ENCODE measurements around the gene NCKAP5.

Gene NCKAP5

DNA sequence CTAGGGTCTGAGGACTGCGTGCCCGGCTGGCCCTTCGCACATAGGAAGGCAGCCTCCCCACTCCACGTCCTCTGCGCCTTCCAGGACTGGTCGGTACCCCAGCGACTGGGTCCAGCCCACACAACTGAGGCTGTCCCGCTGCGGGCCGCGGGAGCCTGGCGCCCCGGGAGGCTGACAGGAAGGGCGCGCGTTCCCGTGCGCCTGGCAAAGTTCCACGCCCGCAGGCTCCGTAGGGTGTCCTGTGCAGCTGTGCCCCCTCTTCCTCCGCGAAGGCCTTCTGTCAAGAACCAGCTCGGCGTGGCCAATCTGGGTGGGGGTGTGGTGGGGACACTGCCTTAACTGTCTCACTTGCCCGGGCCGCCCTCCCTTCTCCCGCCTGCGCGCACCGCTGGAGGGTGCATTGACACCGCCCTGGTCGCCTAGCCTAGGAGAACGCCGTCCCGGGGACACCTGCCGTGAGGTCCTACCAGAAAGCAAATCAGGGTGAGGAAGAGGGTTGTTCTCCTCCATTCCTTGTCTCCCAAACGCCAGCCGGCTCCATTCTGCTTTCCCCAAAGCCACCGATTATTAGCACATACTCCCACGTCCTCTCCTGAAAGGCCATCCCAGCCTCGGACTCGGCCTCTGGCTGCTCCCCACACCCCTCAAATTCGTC, 897.6 kb downstream of the NCKAP5 start:
- DNase-seq = no peak

DNA sequence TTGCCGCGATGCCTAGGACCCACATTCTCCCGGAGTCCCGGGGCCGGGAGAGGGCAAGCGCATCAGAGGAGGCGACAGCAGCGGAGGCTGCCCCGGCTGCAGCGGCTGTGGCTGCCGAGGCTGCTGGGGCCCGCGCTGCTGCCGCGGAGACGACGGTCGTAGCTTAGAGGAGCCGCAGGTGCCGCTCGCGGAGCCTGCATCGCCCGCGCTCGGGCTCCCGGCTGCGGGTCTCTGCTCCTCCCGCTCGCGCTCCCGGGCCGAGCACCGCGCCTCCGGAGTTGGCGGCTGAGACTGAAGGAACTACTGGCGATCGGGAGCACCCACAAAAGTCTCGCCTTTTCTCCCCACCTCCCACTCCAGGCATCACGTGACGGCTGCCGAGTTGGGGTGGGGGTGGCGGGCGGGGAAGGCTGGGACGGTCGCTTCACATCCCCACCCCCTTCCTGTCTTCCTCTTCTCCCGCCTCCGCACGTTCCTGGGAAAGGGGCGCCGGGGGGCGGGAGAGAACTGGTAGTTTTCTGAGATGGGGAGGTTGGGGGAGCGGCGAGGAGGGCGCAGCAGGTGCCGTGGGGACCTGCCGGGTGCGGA, 898.3 kb downstream of the NCKAP5 start, which contains the start of gene LYPD1:
TSS of gene LYPD1 (minus strand) at position 298 of the 588 bp plus-strand sequence. CDS start at position 25, 273 bp downstream.
- DNase-seq = no peak

DNA sequence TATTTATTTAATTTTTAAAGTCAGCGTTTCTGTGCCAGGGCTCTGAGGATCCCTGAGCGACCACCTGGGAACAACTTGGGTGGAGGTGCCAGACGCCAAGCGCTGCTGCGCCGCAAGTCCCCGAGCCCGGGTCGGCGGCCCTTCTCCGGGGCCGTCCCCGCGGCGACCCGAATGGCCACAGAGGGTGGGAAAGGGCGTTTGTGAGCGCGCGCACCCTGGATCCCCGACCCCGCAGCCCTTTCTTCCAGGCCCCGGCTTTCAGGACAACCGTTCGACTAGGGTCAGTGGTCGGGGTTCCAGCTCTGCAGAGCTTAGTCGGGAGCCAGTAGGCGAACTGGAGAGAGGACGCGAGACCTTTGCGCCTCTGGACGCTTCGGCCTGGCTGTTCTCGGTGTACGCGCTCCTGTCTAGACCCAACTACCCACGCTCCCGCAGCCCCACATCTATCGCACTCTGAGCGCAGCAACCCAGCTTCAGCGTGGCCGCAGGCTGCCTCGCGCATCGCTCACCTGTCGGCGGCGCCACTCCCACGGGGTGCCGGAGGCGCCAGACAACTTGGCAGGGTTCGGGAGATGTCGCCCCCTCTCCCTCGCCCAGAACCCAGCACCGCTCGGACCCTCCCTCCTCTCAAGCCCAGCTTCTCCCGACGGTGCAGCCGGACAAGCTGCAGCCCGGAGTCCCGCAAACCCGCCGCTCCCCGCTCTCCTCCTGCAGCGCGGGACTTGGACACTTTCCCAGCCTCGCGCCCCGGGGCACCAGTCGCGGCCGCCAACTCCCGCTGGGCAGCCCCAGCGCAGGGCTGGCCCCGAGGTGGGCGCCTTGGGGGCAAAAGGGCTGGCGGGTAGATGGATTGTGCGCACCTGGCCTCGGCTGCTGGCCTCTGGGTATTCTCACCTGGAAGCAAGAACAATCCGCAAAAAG, 899.0 kb downstream of the NCKAP5 start:
- no peak for DNase-seq

DNA sequence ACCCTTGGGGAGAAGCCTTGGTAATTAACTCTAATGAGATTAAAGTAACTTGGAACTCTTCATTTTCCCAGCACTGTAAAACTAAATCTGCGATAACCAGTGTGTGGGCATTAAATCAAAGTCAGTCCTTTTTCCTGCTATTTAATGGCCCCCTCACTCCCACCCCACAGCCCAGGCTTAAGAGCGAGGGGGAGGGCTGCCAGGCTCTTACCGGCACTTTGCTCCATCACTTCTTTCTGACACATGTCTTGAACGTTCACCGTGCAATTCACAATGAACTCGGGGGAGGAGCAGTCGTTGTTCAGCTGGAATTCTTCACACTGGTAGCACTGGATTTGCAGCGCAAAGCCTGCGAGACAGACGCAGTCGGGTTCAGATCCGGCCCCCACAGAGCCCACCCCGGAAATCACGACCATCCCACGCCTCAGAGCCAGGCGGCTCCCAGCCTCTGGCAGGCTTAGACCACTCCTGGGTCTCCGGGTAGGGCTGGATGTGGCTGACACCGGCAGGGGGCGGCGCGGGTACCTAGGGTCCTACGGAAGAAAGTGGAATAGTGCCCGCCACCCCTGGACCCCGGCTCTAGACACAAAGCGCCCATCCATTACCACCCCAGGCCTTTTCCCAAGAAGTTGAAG, 900.0 kb downstream of the NCKAP5 start:
- DNase-seq = no peak

DNA sequence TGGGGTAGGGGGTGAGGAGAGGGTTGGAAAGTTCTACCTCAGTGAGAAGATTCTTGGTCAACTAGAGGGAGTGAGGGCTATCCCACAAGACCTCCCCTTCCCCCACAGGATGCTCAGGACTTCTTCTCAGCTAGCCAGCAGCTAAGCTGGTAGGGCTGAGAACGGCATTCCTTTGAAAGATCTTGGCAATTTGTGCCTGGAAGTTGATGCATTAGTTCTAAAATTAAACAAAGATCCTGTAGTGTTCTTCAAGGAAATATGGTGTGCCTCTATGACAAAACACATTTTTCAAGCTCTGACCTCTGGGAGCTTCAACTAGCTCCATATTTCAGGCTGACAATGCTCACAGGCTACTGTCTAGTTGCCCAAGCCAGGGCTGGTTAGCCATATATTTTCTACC, 900.6 kb downstream of the NCKAP5 start:
- no peak for DNase-seq

DNA sequence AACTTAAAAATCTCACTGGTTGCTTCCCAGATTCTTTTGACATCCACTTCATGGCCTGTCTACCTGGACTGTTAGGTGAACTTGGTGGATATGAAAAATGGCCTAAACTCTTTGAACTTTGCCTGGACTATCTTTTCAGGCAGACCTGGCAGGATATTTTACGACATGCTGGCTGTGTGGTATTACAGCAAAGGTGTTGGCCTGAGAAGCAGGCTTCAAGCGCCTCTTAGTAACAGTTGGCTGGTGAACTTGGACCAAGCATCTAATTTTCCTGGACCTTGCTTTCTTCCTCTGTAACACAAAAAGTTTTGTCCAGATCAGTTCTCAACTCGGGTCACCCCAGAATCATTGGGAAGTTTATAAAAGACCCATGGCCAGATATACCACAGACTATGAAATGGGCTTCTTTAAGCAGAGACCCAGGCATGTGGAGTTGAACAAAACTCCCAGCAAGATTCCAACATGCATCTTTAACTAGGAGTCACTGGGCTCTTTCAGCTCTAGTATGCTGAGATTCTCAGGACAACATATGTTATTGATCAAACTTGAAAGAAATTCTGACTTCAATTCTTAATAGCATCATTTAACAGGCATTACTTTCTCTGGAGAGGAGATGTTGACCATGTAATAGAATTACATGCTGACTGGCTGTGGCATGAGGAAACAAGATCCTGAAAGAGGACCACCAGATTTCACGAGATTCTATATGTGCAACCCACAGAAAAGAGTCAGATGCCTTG, 902.7 kb downstream of the NCKAP5 start:
- no peak for DNase-seq

DNA sequence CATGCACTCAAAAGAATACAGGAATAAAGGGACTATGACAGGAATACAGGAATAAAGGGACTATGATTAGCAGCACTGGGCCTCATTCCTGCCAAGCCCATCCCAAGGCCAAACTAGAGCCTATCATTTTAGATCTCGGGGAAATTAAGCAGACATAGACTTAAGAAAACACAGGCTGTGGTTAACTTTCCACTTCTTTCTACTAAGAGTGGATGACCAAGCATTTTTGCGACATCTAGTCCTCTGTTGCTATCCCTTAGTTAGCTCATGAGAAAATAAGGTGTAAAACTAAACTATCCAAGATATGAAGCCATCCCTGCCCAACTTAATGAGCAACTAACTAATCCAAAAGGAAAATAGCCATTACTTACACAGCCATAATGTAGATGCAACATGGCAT, 904.2 kb downstream of the NCKAP5 start:
- no peak for DNase-seq

DNA sequence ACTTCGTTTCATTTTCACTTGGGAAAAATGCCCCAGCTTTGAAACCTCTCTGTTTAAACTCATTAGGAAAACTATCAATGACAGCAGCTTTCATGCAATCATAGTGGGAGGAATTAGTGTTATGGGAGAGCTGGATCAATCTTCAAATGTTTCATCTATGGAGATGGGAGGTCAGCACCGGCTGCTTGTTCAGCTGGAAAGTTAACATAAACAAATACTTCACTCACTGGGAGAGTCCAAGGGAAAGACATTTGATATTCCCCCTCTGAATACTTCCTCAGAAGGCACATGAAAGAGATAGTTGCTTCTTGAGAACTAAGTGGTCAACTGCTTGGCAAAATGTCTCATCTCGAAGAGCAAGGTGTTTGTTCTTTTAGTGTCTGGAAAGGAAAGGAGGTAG, 905.5 kb downstream of the NCKAP5 start:
- no peak for DNase-seq

DNA sequence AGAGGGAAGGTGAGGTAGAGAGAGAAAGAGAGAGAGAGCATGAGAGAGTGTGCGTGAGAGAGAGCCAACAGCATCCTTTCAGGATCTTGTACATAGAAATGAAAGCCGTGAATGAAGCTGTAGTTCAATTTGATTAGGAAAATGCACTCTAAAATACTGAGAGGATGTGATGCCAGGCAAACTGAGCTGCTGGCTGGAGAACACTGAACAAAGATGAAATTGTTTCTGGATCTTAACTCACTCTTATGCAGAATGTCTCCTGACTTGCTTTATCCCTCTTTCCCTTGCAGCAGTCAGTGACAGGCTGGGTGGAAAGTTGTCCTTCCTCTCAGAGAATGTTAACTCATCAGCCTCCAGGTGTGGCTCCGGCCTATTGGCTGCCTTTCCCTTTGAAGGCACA, 908.9 kb downstream of the NCKAP5 start:
- DNase-seq = no peak

DNA sequence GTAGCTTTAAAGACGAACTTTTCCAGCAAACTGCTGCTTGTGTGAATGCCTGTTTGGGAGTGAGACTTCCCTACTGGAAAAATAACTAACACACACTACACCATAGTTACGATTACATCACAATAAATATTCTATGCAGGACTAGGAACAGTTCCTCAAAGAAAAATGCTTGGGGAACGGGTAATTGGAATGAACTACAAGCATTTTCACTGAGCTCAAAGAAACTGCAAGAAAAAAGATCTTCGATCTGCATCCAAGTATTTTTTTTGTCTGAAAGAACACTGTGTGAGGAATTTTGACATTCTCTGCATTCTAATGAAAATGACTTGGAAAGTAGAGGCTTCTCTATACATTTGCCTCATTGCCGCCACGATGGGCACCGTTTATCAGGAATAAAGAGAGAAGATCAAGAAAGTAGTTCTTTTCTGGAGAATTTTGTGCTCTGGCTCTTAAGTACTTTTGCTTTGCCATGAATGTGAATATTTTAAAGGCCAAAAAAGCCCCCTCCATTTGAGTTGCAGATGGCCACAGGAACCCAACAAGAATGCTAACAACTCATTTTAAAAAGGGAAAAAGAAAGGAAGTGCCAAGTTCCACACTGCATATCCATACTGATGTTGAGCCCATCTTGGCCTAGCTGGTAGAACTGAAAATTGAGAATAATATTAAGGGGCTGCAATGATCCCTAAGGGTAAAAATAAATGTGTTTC, 911.8 kb downstream of the NCKAP5 start:
- no peak for DNase-seq

DNA sequence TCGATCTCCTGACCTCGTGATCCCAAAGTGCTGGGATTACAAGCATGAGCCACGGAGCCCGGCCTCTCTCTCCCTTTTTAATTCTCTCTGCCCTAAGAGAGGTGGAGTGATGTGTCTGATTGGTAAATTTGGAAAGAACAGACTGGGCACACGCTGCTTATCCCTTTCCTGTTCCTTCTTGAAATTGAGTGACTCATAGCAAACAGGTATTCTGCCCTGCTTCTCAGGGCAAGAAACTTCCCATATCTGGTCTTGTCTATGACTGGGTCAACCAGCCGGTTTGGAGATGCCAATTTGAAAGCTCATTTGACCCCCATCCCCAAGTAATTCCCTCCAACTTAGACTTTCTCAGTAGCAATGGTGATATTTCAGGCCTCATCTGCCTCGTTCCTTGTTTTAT, 913.3 kb downstream of the NCKAP5 start:
- DNase-seq = no peak

DNA sequence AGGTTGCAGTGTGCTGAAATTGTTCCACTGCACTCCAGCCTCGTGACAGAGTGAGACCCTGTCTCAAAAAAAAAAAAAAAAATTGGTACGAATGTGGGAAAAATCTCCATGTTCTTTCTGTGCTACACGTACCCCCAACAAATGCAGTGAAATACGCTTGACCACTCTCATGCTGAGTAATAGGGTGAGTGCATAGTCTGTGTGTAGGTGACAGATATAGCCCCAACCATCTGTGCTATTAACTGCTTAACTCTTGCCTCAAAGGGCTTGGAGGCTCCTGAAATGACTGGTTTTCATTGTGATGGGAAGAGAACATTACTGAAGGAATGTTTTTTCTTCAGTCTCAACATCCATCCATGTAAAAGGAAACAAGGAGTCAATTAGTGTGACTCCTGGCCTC, 913.9 kb downstream of the NCKAP5 start:
- no peak for DNase-seq

DNA sequence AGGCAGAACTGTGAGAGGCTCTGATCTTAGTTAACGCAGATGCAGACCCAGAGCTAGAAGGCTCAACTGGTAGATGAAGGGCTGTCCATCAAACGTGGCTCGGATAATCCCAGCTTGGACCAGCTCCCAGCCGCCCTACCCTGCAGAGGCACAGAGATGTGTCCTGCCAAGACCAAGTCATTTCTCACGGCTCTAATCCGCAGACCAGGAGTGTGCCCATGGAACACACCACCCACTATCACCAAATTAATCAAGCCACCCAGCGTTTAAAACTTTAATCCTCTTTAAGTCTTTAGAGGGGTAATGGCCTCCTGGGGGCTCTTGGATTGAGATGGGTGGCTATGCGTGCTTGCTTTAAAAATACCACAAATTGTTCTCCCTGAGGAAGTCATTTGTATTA, 915.8 kb downstream of the NCKAP5 start:
- no peak for DNase-seq

DNA sequence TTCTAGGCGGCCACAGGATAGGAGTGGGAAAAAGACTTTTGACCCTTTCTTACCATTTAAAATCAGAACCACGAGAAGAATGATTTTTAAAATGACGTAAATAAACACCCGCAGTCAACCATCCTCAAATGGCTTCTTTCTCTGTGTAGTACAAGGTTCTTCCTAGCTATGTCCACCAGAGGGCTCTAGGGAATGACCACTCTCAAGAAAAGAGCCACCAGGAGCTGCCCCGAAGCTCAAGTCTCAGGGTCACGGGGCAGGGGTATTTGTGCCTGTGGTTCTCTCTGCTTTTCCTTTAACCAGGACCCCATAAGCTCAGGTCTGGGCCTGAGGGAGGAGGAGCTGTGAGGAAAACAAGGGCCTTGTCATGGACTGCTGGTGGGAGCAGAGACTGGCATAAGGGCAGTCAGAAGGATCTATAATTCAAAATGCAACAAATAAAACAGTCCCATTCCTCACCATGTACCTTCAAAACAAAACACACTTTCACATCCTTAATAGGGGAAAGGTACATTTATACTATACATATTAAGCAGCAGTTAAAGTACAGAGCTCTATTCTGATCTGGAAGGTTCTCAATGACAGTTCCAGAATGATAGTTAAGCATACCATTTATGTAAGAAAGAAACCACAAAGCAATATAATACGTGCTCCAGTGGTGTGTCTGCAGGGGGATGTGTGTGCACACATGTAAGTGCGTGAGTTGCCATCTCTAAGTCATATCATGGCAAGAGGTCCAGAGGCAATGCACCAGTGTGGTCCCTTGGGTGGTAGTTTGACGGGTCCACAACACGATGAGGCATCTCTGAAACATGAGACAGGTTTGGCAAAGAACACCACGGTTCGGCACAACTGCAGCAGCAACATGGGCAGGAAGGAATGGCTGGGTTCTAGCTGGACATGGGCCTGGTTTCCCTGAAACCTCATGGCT, 916.9 kb downstream of the NCKAP5 start:
- DNase-seq = no peak

DNA sequence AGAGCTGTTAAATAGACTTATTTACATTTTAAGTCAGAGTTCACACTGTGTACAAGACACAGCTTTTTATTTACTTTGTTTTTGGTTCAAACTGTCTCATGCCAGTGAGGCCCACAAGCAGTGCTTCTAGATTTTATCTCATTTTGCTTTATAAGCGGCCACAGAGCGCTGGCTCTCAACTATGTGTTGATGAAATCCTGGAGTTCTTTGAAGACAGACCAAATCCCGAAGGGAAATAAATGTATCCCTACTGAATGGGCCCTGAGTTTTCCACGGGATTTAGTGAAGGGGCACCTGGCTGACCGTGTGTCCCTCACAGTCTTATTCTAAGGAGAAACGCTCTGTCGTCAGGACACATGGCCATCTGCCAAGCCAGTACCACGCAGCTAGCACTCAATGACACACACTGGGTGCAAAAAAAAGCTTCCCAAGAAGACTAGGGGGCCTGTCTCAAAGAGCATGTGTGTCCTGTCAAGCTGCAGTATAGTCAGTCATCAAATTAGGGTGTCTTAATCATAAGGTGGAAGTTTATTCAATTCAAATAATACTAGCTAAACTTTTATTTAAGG, 921.6 kb downstream of the NCKAP5 start:
- no peak for DNase-seq

DNA sequence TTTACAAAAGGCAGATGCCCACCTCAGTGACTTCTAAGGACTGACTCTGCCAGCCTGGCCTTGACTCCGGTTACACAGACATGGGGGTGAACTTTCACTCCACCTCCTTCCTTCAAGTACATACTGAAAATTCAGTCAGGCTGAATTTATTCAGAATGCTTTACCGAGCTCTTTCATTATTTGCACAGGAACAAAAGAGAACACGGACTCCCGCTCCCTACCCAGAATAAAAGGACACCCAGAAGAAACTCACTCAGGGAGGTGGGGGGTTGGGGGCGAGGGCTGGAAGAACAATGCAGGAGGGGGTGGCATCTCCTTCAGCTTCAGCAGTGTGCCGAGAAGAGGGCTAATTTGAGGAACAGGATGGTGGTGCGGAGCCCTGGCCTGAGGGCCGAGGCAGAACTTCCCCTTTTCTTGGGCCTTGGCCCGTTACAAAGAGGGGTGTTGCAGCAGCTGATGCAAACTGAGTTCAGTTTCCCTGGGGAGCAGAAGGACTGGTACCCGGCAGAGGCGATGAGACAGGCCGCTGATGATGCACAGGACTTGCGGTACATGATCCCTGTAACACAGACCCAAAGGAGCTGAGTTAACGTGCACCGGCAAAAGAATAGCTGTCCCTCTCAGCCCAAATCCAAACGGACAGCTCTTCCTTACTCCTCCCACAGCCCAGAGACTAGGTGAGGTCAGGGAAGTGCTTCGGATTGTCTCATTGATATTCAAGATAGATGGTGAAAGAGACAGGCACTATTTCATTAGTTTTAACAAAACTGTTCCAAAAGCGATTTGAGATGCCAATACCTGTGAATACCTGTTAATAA, 922.3 kb downstream of the NCKAP5 start:
- peak; percentile 19 for DNase-seq

DNA sequence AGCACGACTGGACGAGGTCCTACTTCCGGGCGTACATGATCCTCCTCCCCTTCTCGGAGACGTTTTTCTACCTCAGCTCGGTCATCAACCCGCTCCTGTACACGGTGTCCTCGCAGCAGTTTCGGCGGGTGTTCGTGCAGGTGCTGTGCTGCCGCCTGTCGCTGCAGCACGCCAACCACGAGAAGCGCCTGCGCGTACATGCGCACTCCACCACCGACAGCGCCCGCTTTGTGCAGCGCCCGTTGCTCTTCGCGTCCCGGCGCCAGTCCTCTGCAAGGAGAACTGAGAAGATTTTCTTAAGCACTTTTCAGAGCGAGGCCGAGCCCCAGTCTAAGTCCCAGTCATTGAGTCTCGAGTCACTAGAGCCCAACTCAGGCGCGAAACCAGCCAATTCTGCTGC, 923.1 kb downstream of the NCKAP5 start:
- DNase-seq = no peak

DNA sequence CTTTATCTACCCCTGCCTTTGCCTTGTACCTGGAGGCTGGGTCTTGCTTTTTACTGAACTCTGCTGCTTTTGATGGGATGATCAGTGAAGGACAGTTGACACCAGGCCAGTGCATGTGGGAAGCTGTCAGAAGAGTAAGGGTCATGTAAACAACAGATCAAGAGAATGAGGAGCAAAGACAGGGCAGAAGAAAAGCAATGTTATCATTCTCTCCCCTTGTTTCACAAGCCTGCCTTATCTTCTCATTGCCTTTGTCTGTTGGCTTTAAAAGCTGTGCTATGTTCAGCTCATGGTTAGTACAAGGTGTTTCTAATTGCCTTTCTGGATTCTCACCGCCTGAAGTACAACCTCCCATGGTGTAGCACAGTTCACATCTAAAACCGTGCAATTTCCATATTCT, 925.8 kb downstream of the NCKAP5 start:
- no peak for DNase-seq

DNA sequence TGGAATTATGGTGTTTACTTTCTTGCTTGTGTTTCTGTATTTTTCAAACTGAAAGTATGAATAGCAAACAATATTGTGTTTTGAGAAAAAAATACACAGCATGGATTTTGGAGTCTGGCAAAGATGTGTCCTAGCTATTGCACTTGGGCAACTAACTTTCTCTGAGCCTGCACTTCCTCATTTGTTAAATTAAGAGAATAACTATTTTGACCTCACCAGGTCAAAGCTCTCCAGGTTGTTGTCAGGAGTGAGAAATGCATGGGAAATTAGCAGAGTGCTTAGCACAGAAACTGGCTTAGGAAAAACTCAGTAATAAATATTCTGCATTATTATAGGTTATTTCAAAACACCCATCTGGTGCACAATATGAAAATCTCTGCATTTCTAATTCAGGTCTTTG, 926.4 kb downstream of the NCKAP5 start:
- no peak for DNase-seq

DNA sequence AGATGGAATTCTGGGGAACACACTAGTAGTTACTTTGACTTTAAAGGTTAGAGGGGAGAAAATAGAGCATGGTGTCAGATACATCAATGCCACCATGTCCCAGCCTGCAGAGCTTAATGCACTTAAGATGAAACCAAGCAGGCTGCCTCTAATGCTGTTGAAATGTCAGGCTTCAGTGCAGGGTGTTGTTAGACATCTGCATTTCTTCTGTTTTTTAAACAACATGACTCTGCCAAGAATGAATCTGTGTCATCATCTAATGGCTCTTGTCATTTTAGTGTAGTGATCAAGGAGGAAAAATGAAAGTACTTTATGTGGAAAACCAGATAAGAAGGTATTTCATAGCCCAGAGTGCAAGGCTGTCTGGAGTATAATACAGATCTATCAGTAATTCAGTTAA, 928.1 kb downstream of the NCKAP5 start:
- no peak for DNase-seq

Data from CD4-positive, alpha-beta T cell treated with Interferon gamma for 1 hour (primary cell).